Right hindlimb (tissue), 1 donor: Measurements from ENCODE around the gene ADORA1.

ENCODE experiments used
- DNase-seq: peaks from one replicate; pipeline ENCODE4 v3.0.0-alpha.2; 2018

Gene ADORA1

DNA sequence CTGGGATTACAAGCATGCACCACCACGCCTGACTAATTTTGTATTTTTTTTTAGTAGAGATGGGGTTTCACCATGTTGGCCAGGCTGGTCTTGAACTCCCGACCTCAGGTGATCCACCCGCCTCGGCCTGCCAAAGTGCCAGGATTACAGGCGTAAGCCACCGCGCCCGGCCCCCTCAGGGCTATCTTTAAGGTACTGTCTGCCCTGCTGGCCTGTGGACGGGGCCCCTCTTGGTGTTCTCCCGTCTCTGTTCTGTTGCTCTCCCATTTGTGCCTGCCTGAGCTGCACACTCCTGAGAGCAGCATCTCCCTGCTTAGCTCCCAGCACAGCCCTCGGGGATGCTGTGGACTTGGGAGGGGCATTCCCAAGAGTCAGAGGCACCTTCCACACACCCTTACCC is 34.2 kb downstream of the ADORA1 start:
- no peak for DNase-seq

DNA sequence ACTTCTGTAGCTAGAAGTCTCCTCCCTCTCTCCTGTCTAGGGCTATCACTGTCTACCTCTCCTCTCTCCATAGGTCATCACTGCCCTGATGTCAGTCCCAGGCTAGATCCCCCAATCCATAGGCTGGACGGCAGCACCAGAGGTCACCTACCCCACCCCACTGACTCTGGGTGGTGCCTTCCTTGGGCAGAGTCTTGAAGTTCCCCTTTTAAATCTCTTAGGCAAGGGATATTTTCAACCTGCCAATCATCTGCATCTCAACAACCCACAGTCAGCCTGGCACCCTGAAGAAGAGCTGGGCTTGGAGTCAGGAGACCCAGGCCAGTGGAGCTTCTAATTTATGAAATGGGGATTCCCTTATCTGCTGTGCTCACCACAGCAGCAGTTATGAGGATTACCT is 34.9 kb downstream of the ADORA1 start:
- DNase-seq: no peak

DNA sequence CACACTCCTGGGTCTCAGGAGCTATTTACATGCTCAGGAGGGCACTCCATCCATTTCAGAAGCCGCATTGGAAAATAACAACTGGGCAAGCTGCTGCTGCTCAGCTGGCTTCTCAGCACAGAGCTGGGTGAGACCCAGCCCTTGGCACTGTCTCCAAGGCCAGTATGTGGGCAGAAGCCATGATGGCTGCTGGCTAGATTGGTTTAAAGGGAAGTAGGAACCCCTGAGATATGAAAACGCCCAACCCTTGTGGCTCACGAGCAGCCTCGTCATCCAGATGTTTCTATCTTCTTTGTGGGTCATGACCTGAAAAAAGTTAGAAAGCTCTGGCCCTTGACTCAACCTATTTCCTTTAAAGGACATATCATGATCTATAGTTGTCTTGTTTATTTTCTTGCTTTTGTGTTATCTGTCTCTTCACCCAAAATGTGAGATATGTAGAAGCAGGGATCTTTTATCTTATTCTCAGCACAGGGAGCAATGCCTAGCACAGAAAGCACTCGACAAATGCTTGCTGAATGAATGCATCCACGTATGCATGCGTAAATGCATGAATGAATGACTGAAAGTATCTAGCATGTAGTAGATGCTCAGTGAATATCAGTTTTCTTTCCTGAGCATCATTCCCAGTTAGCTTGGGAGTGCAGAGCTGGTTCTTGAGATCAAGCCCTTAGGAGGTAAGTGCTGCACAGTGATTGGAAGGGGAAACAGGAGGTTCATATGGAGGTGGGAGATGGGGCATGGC is 36.5 kb downstream of the ADORA1 start:
- no peak for DNase-seq

DNA sequence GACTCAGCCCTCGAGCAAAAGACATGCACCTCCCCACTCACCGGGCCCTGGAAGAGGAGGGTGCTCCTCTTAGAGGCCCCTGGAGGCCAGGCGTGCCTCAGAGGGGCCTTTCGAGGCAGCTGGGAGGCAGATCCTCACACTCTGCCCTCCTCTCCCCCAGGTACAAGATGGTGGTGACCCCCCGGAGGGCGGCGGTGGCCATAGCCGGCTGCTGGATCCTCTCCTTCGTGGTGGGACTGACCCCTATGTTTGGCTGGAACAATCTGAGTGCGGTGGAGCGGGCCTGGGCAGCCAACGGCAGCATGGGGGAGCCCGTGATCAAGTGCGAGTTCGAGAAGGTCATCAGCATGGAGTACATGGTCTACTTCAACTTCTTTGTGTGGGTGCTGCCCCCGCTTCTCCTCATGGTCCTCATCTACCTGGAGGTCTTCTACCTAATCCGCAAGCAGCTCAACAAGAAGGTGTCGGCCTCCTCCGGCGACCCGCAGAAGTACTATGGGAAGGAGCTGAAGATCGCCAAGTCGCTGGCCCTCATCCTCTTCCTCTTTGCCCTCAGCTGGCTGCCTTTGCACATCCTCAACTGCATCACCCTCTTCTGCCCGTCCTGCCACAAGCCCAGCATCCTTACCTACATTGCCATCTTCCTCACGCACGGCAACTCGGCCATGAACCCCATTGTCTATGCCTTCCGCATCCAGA is 37.7 kb downstream of the ADORA1 start:
- no peak for DNase-seq

DNA sequence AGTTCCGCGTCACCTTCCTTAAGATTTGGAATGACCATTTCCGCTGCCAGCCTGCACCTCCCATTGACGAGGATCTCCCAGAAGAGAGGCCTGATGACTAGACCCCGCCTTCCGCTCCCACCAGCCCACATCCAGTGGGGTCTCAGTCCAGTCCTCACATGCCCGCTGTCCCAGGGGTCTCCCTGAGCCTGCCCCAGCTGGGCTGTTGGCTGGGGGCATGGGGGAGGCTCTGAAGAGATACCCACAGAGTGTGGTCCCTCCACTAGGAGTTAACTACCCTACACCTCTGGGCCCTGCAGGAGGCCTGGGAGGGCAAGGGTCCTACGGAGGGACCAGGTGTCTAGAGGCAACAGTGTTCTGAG is 38.3 kb downstream of the ADORA1 start:
- no peak for DNase-seq

DNA sequence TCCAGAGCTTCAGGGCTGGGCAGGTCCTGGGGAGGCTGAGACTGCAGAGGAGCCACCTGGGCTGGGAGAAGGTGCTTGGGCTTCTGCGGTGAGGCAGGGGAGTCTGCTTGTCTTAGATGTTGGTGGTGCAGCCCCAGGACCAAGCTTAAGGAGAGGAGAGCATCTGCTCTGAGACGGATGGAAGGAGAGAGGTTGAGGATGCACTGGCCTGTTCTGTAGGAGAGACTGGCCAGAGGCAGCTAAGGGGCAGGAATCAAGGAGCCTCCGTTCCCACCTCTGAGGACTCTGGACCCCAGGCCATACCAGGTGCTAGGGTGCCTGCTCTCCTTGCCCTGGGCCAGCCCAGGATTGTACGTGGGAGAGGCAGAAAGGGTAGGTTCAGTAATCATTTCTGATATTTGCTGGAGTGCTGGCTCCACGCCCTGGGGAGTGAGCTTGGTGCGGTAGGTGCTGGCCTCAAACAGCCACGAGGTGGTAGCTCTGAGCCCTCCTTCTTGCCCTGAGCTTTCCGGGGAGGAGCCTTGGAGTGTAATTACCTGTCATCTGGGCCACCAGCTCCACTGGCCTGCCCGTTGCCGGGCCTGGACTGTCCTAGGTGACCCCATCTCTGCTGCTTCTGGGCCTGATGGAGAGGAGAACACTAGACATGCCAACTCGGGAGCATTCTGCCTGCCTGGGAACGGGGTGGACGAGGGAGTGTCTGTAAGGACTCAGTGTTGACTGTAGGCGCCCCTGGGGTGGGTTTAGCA is 38.8 kb downstream of the ADORA1 start:
- DNase-seq: no peak

DNA sequence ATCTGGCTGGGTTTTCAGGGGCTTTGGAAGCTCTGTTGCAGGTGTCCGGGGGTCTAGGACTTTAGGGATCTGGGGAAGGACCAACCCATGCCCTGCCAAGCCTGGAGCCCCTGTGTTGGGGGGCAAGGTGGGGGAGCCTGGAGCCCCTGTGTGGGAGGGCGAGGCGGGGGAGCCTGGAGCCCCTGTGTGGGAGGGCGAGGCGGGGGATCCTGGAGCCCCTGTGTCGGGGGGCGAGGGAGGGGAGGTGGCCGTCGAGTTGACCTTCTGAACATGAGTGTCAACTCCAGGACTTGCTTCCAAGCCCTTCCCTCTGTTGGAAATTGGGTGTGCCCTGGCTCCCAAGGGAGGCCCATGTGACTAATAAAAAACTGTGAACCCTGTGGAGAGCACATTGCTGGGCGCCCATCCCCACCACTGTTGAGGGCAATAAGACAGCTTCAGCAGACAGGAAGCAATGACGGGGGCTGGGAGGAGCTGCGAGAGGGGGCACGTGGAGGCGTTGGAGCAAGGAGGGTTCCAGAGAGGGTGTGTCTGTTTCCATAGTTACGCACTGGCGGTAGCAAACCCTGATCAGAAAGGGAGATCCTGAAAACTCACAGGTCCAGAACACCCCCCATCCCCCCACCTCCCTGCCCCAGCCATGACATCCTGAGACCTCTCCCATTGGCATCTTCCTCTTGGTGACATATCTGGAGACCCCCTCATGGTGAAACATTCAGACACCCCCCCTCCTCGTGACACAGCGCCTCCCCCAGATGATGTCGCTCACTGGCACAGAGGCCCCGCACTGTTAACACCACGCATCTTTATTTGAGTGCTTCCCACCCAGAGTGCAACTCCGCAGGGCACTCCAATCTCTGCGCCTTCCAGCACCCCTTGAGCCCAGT is 39.7 kb downstream of the ADORA1 start:
- no peak for DNase-seq

DNA sequence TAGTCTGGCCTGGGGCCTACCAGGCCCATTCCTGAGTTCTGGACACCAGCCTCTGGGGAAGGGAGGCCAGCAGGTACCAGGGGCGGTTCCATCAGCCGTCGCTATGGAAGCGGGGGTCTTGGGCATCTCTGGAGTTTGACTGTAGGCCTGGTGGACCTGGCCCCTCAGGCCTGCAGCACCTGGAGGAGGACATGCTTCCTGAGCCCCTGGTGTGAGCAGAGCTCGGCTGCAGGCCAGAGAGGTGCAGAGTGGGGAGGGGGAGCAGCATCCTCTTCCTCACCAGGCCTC is 40.3 kb downstream of the ADORA1 start:
- no peak for DNase-seq

DNA sequence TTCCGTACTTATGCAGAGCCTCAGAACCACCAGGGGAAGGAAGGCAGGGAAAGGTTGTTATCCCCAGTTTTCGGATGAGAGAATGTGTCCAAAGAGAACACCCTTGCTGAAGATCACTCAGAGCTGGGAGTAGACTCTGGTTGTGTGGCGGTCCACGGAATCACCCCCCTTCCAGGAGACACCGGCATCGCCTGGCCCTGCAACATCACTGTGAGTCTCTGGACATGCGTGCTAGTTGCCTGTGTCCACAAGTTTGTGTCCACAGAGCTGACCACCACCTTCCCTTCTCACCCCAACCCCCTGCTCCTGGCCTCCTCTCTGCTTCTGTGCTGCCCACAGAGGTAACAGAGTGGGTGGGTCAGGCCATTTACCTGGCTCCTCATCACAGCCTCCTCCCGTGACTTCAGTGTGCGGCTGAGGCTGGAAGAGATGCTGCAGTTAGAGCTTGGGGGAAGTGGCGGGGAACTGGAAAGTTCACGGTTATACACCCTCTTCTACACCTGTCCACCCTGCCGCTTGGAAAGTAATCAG is 40.8 kb downstream of the ADORA1 start:
- no peak for DNase-seq

DNA sequence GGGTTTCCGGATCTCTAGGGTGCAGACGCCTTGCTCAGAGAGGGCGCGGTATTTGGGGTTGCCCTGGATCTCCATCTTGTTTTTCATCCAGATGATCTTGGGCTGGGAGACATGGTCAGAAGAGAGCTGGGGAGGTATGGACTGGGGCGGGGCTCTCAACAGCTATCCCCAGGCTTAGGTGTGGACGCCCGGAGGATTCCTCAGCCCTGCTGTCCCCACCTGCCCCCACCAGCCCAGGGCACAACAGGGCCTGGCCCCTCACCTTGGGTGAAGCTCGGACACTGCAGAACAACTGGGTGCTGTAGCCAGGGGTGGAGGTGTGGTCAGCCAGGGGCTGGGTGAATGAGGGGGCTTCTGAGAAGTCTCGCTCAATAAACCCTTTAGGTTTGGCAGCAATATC is 41.5 kb downstream of the ADORA1 start:
- no peak for DNase-seq

DNA sequence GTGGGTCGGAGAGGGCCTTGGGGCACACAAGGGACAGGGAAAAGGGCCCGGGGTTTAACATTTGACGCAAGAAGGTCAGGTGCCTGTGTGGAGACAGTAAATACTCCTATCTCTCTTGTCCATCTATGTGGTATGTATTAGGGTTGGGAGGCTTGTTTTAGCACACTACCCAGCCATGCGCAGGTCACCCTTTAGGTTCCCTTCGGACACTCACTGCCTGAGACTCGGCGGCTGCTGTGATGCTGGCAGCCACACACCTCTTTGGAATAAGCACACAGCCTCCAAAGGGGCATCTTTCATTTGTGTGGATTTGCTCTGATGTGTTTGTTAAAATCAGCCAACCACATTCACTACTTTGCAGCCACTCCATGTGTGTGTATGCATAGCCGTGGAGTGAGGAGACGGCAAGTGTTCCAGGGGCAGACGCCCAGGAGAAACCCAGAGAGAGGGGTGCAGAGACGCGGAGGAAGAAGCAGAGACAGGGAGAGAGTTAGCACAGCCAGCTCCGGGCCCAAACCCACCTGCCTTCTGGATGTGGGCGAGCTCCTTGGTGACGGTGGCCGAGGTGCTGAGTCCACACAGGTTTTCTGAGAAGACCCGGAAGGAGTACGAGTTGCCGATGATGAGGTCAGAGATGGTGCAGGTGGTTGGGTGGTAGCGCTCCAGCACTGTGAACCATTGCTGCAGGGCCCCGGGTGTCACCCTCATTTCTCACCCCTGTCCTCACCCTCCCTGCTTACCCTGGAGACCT is 42.4 kb downstream of the ADORA1 start:
- no peak for DNase-seq

DNA sequence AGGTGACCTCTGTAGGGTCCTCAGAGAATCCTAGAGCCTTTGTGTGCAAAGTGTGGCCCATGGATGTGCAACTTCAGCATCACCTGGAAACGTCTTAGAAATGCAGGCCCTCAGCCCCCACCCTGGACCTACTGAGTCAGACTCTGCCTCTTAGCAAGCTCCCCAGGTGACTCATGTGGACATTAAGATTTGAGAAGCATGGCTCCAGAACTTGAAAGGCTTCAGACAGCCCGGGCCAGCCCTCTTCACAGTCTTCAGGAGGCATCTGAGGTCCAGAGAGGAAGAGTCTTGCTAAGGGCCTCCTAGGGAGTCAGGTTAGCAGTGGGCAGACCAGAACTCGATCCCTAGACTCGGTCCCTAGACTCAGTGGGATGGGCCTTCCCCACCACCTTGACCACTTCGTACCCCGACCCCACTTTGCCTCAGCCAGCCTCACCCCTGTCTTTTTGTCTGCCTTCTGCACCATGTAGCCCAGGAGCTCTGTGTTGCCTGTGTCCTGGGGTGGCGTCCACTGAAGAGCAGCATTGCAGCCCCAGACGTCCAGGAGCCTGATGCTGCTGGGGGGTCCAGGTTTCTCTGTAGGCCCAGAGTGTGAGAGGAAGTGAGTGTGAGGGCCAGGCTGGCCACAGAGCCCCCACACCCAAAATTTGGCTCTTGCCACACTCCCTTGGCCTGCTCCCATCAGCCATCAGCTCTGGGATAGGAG is 43.3 kb downstream of the ADORA1 start:
- no peak for DNase-seq

DNA sequence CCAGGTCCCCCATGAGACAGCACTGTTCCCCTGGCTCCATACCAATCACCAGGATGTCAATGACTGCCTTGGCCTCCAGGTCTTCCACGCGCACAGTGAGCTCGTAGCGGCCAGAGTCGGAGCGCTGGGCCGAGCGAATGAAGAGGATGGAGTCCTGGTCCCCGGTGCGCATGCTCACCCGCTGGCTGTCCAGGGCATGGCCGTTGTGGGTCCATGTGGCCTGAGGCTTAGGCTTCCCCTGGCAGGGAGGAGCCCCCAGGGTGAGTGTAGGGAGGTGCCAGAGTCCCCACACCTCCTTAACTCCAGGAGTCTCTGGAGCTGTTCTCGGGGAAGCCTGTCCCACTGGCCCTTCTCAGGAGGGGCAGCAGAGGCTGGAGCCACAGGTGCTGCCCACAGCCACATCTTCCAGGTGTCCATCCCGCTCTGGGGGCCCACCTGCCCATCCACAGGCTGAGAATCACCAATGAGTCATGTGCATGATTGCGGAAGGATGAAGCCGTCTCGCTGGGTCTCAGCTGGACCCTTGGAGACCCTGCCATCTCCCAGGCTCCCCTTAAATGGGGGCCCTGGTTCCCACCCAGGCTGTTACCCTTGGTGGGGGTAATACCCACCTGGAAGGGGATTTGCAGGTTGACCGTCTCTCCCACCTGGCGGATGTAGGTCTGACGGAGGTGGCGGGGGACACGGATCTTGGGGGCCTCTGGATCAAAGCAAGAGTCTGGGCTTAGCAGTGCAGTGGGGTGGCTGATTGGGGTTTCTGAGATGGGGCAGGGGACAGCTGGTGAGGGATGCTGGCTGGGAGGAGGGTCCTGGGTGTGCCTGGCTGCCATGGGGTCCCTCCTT is 44.0 kb downstream of the ADORA1 start:
- no peak for DNase-seq

DNA sequence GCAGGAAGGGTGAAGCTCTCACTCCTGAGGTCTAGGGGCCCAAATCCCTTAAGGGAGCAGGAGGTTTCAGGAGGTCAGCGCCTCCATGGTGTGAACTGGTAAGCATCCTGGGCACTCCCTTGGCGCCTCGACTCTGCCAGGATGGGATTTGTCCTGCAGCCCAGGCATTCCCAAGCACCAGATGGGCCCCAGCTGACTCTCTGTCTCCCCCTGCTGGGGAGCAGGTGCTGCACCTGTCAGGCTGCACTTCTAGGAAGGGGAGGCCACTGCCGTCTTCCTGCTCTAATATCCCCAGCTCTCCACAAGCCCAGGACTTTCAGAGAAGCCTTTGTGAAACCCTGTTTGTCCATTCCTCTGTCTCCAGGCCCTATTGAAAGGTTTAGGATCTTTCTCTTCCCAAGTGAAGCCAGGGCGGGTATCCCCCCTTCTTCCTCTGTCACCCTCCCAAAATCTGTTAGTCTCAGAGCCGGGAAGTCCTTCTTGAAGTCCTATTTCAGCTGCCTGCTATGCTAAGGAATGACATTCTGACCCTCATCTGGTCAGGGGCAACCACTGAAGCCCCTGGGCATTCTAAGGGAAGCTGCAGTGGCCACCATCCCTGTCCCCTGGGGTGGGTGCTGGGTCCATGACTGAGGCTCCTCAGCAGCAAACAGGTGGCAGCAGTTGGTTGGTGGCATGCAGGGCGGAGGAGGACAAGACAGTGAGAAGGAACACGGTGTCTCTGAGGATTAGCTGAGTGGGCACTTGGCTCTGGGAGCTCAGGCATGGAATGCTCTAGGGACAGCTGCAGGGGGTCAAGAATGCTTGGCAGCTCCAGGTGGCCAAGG is 44.9 kb downstream of the ADORA1 start:
- peak; percentile 62 for DNase-seq

DNA sequence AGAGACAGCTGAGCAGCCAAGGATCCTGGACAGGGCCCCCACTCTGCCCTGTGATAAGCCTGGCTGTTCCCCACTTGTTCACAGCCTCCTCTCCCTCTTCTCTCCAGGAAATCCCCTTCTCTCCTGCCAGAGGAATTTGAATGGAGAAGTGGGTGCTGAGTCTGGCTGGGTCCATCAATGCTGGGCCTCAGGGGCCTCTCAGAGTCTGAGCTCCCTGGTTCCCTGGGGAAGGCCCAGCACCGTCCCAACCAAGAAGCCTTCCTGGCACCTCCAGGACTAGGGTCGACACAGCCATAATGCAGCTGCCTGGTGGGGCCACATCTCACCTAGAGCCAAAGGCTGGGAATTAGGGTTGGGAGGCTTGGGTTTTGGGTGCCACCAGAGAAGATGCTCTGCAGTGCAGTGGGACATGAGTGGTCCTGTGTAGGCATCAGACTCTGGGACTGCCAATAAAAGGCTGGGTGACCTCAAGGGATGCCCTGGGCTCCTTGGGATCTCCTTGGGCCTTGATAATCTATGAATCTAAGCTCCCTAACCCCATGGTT is 45.6 kb downstream of the ADORA1 start:
- DNase-seq: no peak

DNA sequence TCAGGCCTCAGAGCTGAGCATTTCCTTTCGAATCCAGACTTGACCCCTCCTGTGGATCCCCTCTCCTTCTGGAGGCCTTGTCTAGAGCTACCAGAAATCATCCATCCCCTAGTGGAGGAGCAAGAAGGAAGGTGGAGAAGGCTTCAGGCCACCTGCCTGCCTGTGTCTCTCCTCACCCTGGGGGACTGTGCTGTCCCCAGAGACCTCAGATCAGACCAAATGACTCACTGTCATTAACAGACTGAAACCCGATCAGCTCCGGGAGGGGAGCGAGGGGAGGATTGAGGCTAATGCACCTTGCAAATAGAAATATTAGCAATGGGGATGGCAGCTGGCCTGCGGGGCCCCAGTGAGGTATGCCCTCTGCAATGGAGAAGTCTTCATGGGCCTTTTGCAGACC is 46.0 kb downstream of the ADORA1 start:
- DNase-seq: no peak

DNA sequence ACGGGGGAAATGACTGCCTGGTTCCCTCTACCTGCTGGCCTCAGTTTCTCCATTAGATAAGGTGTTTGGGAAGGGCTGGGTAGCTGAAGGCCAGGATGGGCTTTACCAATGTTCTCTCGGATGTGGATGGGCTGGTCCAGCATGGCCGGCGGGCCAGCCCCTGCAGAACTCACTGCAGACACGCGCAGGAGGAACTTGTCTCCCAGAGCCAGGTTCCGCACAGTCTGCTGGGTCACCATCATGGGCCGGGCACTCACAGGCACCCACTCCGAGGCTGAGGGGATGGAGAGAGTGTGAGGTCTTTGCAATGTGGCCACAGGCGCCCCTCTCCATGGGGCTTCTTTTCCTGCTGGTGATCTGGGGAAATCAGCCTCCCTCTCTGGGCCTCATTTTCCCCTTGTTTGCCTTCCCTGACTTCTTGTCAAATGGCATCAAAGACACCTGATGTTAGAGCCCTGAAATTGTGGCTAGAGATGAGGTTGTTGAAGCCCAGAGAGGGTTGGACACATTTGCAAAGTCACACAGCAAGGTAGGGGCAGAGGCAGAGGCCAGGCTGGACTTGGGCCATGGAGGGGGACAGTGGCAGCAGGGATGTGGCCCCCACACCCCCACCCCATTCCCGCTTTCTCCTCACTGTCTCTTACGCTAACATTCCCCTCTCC is 46.9 kb downstream of the ADORA1 start:
- DNase-seq: no peak

DNA sequence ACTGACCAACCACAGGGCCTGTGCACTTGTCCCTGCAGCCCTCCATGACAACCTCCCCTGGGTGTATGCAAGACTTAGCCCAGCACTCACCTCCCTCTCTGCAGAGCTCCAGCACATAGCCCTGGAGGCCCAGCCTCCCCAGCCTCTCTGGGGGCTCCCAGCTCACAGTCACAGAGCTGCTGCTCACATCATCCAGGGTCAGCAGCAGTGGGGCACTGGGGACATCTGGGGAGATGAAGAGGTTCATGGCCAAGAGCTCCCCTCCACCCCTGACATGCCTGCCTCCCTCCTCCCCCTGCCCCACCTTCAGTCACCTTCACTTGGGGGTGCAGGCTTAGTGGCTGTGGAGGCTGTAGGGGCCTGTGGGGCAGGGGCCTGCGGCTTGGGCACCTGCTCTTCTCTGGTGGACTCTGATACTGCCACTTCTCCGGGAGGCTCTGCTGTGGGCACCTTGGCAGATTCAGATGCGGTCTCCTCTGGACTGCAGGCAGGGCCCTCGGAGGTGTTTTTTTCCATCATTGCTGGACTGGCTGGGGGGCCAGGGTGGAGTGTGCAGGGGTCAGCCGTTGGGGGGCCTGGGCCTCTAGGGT is 47.8 kb downstream of the ADORA1 start, which contains the start of gene MYBPH:
Gene MYBPH (minus strand): TSS at position 590 of the 590 bp plus-strand sequence. CDS start 71 bp downstream, at position 519.
- no peak for DNase-seq
